Measurements from ENCODE around the gene PTH1R.

PTH1R gene

GRCh38 chr3:46930166-46930944 lies 52.8 kb downstream of the PTH1R start:
- no peak for DNase-seq (ENCODE audit: low read depth in 2 of 2)

GRCh38 chr3:46930945-46931403 lies 53.5 kb downstream of the PTH1R start:
- DNase-seq (ENCODE audit: low read depth in 2 of 2): no peak

GRCh38 chr3:46931631-46932331 lies 54.3 kb downstream of the PTH1R start:
- no peak for DNase-seq (ENCODE audit: low read depth in 2 of 2)

- no peak for DNase-seq (ENCODE audit: low read depth in 2 of 2)
Observed at GRCh38 chr3:46932455-46933225, 55.1 kb downstream of the PTH1R start.

GRCh38 chr3:46933261-46933660 lies 55.7 kb downstream of the PTH1R start:
- no peak for DNase-seq (ENCODE audit: low read depth in 2 of 2)

- DNase-seq (ENCODE audit: low read depth in 2 of 2): no peak
Observed at GRCh38 chr3:46934072-46934471, 56.6 kb downstream of the PTH1R start.

GRCh38 chr3:46934498-46935167 lies 57.1 kb downstream of the PTH1R start:
- DNase-seq (ENCODE audit: low read depth in 2 of 2): no peak

GRCh38 chr3:46935168-46935858 lies 57.8 kb downstream of the PTH1R start:
- no peak for DNase-seq (ENCODE audit: low read depth in 2 of 2)

GRCh38 chr3:46935989-46936558 lies 58.6 kb downstream of the PTH1R start:
- DNase-seq (ENCODE audit: low read depth in 2 of 2): no peak

GRCh38 chr3:46936733-46937250 lies 59.3 kb downstream of the PTH1R start:
- DNase-seq (ENCODE audit: low read depth in 2 of 2): no peak

GRCh38 chr3:46938118-46938517 lies 60.6 kb downstream of the PTH1R start:
- DNase-seq (ENCODE audit: low read depth in 2 of 2): no peak

GRCh38 chr3:46939578-46940445 lies 62.3 kb downstream of the PTH1R start:
- DNase-seq (ENCODE audit: low read depth in 2 of 2): no peak

GRCh38 chr3:46942076-46942475 lies 64.6 kb downstream of the PTH1R start:
- no peak for DNase-seq (ENCODE audit: low read depth in 2 of 2)

GRCh38 chr3:46942481-46943236 lies 65.1 kb downstream of the PTH1R start:
- DNase-seq (ENCODE audit: low read depth in 2 of 2): no peak

- no peak for DNase-seq (ENCODE audit: low read depth in 2 of 2)
Observed at GRCh38 chr3:46943237-46944187, 66.0 kb downstream of the PTH1R start.

GRCh38 chr3:46944191-46944590 lies 66.7 kb downstream of the PTH1R start:
- no peak for DNase-seq (ENCODE audit: low read depth in 2 of 2)

- DNase-seq (ENCODE audit: low read depth in 2 of 2): no peak
Observed at GRCh38 chr3:46946416-46946815, 68.9 kb downstream of the PTH1R start.

All from stimulated activated CD4-positive, alpha-beta T cell treated with anti-CD3 and anti-CD28 coated beads, Interleukin-4, amount 100 ng/mL, for 48 hours (primary cell).